Right renal cortex interstitium (tissue), 3 donors: ENCODE data around the gene GPR108. TPM values are rescaled to one million over a fixed set of nuclear protein-coding genes. Genes with fewer than 3 reads are reported as not detected.

Experiments used
- DNase-seq, 3 donors: peaks; one replicate each; pipeline ENCODE4 v3.0.0-alpha.2; 2013; ENCODE audit warnings: low read depth in 3 of 3, low spot score in 2 of 3
- polyA plus RNA-seq, 3 donors: library from polyadenylated mRNA; unstranded; fragments of 120-200 nt; gene quantifications; one replicate each; pipeline ENCODE4 v1.2.1, GENCODE V29; 2013; ENCODE audit not compliant: insufficient read length in 3 of 3

The GPR108 gene
- polyA plus RNA-seq, 3 donors: 58.6 to 71.0 (median 62.1) TPM

DNA sequence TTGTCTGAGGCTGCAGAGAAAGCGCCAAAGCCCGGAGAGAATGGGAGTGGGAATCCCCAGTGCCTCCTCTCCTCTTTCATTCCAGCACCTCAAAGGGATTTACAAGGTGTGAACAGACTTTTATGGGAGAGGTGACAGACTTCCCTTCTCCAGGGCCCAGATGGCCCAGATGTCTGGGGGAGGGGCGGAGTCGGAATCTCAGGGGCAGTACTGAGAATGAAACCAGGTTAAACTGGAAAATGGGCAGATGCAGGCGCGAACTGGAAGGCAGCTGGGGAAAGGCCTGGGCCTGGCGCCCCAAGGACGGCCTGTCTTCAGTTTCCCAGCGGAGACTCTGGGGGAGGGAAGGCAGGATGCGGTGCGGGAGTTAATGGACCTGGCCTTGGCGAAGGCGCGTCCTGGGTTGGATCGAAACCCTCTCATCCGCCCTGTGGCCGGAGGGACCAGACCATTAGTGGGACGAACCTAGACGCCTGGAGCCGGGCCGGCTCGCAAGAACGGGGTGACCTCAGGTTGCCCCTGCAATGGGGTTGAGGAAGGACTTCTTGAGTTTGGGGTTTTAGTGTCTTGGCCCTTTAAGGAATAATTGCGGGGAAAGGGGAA lies 1.5 kb upstream of the GPR108 start:
- no peak for DNase-seq

DNA sequence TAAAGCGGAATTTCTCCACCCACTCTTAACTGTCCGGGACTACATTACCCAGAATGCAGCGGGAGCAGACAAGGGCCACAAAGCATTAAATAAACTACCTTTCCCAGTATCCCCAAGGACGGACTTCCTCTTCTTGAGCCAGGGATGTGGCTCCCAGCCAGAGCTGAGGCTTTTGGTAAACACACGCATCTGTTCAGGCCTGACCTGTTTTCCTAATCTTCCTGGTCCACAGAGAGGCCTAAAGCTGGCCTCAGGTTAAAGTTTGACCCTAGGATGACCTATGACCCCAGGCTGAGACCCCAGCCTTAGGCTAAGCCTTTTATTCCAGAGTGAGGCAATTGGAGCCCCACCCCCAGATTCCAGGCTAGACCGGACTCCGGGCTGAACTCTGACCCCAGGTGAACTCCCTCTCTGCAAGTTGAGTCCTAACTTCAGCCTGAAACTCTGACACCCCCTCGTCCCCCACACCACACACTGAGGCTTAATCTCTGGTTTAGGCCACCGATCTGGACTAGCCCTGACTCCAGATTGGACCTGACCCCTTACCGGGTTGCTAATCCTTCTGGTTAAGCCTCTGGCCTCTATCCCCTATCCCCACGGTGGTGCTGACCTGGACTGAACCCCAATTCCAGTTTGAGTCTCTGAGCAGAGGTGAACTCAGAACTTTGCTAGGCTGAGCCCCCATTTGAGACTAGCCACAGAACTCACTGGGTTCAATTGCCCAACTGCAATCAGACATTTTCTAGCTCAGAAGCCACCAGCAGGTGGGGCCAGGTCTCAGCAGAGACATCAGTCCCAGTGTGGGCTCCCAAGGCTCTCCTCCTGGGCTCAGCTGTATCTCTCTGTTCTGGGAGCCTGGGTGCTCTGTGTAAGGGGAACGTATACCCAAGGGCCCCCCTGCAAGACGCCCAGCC lies 750 bp upstream of the GPR108 start:
- DNase-seq: peak in 1 of 3 donors; percentile 58

DNA sequence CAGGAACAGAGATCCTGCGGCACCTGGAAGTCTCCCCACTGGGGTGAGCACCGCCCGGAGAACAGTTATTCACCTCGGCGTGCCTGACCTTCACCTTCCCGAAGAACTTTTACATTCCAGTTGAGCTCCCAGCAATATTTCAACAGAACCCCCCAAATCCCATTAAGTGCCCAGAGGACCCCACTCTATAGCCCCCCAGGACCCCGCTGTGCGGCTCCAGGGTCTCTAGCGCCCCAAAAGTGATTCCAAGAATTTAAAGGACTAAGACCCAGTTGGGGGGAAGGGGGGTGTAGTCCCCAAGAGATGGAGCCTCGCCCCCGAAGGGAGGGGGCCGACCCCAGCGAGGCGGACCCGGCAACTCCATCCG lies 480 bp downstream of the GPR108 start:
- no peak for DNase-seq

DNA sequence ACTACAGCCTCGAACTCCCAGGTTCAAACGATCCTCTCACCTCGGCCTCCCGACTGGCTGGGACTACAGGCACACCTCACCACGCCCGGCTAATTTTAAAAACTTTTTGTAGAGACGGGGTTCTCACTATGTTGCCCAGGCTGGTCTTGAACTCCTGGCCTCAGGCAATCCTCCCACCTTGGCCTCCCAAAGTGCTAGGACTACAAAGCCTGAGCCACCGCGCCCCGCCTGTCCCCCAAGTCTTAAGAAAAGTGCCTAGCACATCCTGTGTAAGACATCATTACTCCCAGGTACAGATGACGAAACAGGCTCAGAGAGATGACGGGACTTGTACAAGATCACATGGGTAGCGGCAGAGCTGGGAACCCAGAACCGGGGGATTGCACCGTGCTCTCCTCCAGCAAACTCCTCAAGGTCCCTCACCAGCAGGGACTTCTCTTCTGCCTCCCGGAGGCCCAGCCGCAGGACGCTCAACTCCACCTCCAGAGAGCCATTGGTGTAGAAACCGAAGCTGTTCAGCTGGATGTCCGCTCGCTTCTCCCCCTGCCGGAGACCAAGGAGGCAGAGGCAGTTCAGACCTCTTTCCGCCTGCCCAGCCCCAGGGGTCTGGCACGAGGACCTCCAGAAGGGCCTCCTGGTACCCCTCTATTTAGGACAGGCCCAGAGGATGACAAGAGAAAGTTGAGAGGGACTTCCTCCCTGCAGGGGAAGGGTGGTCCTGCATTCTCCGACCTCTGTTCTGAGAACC lies 1.0 kb downstream of the GPR108 start:
- DNase-seq: peak in 1 of 3 donors; percentile 58

DNA sequence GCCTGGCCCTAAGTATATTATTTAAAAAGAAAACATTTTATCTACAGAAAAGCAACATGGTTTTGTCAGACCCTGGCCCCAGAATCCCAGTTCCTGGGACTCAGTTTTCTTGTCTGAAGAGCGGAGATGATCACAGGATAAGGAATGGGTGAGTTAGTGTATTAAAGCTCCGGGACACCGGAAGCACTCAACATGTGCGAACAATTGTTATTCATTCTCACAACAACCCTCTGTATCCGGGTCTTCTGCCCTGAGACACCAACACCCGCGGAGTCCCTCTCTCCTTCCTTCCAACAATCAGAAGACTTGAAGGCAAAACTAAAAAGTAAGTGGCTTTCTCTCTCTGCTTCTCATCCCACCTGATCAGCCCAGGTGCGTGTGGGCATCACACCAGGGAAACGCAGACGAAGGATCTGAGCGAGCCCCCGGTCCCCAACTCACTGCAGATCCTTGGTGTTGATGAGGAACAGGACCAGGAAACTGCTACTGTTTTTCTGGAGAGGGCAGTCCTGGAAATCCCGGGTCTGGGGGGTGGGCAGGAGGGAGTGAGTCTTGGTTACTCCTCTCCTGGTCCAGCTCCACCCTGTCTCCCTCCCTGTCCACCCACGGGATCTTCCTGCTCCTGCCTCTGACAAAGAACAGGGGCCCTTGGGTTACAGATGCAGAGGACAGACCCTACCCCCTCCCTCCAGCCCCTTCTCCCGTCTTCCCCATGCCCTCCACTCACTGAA lies 2.0 kb downstream of the GPR108 start:
- DNase-seq: no peak

DNA sequence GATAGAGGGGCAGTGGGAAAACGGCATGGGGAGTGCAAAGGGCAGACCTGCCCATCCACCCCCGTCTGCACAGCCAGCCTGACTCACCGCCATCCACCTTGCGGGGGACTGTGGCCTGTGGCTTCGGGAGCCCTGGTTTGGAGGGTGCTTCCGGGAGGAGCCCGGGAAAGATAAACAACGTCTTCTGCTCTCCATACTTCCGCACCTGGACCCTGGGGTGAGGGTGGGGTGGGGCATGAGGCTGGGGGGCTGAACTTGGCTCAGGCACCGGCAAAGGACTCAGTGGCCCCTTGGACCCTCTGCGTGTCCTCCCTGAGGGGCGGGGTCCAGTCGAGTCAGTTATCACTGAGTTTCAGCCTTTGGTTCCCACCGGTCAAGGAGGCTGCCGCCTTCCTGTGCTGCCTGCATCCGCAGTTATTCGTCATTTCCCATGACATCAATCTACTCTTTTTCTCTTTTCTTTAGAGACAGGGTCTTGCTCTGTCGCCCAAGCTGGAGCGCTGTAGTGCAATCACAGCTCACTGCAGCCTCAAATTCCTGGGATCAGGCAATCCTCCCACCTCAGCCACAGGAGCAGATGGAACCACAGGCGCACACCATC lies 3.2 kb downstream of the GPR108 start:
- no peak for DNase-seq

DNA sequence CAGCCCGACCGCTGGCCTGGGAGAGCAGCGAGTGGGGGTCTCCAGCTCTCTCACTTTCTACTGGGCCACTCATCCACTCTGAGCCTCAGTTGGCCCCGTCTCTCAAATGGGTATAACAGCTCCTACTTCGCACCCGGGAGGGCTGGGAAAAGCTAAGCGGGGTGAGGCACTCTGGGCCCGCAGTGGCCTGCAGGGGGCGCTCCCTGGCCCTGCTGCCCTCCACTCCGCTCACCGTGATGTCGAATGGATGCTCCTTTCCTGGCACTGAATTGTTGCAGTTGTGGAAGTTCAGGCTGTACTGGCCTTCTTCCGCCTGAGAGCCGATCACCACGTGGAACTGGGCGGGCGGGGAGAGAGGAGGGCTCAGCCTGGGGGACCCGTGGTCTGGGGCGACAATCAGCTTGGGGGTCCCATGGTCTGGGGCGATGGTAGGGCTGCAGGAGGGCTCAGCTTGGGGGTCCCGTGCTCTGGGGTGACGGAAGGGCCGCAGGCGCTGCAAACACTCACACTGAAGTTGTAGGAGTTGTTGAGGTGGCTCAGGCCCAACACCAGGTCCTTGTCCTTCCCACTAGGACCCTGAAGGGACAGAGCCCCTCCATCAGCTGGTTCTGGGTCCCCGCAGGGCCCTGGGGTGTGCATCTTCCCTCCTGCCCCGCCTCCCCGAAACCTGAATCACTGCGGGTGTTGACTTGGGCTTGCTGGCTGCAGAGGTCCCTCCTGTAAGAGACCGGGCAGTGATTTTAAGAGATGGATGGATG lies 3.9 kb downstream of the GPR108 start:
- DNase-seq: no peak

DNA sequence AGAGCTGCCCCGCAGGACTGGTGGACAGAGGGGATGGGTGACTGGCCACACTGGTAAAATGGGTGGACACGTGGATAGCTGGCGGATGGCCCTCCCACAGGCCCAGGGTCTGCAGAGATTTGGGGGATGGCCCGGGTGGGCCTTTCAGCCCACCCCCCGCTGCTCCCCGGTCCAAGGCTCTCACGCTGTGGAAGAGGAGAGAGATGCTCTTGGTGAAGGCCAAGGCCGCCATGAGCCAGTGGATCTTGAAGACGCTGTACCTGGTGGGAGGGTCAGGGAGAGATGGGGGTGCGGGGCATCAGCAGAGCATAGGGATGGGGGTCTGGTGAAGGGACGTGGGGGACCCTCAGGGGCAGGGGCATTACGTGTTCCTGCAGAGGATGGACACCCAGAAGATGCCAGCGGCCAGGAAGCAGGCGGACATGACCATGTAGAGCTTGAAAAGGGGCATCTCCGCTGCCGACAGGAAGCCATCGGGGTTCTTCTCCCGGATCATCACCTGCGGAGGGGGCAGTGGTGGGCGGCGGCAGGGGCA lies 4.5 kb downstream of the GPR108 start:
- no peak for DNase-seq

DNA sequence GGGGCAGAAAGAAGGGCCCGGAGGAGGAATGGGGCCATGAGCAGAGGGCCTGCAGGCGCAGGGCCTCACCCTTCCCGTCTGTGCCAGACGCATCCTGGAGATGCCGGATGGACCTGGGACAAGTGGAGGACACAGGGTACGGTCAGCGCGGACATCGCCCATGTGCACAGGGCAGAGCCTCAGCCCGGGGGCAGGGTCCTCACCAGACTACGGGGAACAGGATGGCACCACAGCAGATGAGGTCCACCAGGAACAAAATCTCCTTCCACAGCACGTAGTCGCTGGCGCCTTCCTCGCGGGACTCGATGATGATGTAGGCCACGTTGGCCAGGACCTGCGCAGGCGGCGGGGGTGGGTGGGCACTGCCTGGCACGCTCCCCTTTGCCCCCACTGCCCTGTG lies 5.6 kb downstream of the GPR108 start:
- no peak for DNase-seq

DNA sequence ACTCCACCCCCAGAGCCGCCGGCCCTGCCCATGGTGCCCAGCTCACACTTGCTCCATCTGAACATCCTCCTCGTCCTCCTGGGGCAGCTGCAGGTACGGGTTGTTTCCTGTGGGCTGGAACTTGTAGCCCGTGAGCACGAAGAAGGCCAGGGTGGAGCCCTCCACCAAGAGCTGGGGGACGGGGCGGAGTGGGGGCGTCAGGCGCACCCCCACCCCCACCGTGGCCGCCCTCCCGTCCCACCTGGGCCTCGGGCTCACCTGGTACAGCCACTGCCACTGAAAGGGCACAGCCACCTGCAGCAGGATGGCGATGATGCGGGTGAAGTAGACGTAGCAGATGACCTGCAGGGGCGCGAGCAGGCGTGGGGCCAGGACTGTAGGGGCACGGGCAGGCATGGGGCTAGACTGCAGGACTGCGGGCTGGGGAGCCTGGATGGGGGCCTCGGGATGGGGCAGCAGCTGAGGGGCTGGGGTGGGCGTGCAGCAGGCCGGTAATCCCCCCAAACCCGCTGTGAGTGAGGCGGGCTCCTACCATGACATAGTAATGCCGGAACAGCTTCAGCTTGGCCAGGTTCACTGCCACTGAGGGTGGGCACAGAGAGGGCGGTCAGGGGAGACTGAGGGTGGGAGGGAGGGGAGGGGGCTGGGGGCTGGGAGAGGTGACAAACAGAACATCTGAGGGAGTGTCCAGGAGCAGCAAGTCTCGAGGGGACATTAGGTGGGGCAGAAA lies 6.3 kb downstream of the GPR108 start:
- DNase-seq: no peak

DNA sequence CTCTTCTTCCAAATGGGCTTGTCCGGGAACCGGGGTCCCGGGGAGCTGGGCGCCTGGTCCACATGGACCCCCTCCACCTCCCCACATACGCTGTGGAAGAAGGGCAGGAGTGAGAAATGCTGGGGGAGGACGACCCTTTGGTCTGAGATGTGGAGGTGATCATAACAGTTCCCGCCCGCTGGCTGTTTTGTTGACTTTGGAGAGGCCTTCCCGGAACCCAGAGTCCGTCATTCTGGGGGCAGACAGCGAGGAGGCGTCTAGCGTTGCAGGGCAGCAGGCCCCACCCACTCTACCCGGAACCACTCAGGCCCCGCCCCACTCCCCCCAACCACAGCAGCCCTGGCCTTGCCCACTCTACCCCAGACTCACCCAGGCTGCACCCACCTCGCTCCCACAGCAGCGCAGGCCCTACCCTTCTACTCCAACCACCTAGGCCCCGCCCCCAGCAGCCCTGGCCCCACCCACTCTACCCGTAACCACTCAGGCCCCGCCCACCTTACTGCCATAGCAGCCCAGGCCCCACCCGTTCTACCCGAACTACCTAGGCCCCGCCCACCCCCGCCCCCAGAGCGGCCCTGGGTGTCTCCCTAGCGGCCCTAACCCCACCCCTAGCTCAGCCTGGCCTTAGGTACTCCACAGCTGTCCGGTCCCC lies 7.1 kb downstream of the GPR108 start:
- DNase-seq: no peak

DNA sequence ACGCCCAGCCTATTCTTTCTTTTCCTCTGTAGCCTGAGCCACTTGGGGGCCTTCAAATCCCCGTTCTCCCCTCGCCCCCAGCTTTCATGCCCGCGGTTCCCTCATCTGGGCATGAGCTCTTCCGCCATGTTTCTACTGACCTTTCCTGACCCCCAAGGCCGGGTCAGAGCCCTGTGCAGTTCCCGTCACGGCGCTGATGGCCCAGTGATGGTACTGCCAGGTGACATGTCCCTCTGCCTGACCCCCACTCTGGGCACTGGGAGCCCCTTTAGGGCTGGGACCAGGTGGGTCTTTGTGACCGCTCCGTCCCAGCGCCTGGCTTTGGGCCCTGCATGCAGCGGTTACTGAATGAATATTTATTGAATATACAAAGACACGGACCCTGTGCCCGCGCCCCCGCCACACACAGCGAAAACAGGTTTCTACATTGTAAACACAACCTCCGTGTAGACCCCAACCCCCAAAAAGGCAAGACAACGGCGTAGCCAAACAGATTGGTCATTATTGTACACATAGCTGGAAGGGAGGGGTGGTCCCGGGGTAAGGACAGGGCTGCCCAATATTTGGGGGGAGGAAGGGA lies 7.7 kb downstream of the GPR108 start:
- no peak for DNase-seq

DNA sequence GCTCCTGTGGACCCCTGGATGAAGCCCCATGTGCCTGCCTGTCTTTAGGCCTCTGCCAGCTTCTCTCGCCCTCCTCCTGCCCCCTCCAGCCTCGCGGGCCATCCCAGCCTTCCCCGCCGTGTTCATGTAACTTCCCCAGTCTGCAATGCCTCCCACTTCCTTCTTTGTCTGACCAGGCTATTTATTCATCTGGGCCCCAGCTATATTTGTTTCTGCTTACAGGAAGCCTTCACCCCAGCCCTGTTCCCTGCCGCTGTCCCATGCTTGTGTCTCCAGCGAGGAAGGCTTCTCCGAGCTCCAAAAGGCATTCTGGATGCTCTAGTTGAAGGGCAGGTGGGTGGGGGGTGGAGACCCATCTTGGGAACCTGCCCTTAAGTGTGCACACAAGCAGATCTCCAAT lies 9.0 kb downstream of the GPR108 start:
- DNase-seq: no peak

DNA sequence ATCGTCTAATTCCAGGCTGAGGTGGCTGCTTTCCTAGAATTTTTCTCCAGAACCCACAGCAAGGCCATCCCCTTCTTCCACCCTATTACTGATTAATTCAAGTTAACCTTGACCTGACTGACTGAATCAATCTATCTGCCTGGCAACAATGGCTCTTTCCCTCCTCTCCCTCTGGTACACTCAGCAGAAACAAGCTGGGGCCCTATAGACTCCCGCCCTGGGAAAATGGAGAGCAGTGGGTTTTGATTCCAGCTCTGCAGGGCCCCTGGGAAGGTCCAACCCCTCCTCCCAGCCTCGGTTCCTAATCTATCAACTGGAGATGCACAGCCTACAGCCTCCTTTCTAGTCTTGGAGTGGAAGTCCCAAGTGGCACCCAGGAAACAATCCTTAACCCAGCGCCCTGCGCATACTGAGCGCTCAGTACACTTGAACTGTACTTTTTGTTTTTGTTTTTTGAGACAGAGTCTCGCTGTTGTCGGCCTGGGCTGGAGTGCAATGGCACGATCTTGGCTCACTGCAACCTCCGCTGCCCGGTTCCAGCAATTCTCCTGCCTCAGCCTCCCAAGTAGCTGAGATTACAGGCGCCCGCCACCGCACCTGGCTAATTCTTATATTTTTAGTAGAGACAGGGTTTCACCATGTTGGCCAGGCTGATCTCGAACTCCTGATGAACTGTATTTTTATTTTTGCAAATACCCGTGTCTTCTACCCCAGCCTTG lies 11.7 kb downstream of the GPR108 start:
- no peak for DNase-seq

DNA sequence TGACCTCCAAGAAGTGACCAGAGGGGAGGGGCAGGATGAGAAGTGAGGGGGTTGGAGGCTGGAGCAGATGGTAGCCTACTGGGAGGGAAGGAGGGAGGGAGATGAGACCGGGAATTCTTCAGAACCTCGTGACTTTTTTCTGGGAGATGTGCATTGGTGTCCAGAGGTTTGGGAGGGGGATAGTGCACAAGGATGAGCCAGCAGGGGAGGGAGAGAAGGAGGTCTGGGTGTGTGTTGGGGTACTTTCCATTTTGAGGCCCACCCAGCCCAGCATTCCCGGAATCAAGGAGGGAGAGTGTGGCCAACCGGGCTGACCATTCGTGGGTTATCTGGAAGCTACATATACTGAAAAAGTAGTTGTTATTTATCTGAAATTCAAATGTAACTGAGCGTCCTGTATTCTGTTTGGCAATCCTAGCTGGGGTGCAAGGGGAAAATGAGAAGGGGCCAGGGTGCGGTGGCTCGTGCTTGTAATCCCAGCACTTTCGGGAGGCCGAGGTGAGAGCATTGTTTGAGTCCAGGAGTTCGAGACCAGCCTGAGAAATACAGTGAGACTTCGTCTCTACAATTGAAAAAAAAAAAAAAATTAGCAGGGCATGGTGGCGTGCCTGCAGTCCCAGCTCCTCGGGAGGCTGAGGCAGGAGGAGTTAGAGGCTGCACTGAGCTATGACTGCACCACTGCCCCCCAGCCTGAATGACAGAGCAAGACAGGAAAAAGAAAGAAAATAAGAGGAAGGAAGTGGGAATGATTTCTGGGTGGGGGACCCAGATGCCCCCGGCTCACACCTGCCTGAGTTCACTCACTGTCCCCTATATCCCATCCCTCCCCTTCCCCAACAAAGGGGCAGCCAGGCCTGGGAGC lies 12.5 kb downstream of the GPR108 start:
- DNase-seq: no peak

DNA sequence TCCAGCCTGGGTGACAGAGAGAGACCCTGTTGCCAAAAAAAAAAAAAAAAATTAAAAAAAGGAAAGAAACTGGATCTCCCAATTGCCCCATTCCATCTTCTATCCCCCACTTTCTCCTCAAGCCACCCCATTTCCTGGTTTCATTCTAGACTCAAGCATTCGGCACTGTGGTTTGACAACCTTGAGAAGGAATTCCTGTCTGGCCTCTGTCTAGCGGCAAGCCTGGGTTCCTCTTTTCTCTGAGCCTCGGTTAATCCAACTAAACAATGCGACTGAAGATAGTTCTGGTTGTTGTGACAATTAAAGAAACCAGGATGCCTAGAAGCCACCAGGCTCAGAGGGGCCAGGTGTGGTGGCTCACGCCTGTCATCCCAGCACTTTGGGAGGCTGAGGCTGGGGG lies 13.6 kb downstream of the GPR108 start:
- no peak for DNase-seq
